Measurements from ENCODE around the gene TTC7B. TPM values are rescaled to one million over a fixed set of nuclear protein-coding genes. Genes with fewer than 3 reads are reported as not detected.

The TTC7B gene
- total RNA-seq, 4 donors from 2014 or later: 0.18 to 53.6 (median 11.2) TPM

DNA sequence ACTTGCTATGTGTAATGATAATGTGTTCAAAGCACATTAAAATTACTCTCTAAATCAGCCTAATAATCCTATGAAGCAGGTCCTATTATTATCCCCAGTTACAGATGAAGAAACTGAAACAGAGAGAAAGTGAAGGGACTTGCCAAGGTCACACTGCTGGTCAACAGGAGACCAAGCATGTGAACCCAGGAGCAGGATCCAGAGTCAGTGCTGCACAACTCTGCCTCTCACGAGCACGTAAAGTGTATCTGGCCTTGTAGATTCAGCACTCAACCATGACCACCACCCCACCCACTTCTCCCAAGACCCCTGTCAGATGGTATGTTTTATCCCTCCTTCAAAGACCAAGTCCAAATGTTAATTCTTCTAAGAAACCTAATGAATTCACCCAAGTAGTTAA lies 100.7 kb downstream of the TTC7B start:
- no peak overlapping the region for H3K27ac ChIP-seq
- no peaks in the 10 kb centered on the region for H3K9me3 ChIP-seq
- TF ChIP-seq POLR2A (IDR thresholded peaks at IDR 0.05) (no peak), CTCF (IDR thresholded peaks at IDR 0.05) (no peak)
- H3K4me3 ChIP-seq: no peak overlapping the region
- H3K36me3 ChIP-seq: no peaks in the 10 kb centered on the region
- no peaks in the 10 kb centered on the region for H3K27me3 ChIP-seq
- DNase-seq: no peak
- no peaks in the 10 kb centered on the region for H3K4me1 ChIP-seq

DNA sequence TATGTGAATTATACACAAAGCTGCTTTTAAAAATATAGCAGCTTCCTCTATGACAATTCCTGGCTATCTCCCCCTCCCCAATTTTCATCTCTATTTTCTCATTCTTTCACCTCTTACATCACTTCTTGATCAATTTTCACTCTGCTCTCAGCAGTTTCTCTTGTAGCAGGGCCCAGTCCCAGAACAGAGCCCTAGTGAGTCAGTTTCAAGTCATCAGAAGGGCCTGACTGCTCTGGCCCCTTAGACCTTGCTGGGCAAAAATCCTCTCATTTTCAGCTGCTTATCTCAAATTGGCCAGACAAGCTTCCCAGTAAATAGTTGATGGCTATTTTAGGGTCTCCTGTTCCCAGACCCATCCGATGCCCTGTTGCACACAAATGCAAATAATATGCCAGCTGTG lies 101.4 kb downstream of the TTC7B start:
- H3K36me3 ChIP-seq: no peaks in the 10 kb centered on the region
- no peaks in the 10 kb centered on the region for H3K27me3 ChIP-seq
- H3K4me3 ChIP-seq: no peak overlapping the region
- no peak overlapping the region for H3K27ac ChIP-seq
- TF ChIP-seq CTCF (IDR thresholded peaks at IDR 0.05) (no peak), POLR2A (IDR thresholded peaks at IDR 0.05) (no peak)
- no peak for DNase-seq
- no peaks in the 10 kb centered on the region for H3K9me3 ChIP-seq
- H3K4me1 ChIP-seq: no peaks in the 10 kb centered on the region

- Histone ChIP-seq H3K27ac (no peak overlapping the region), H3K4me3 (no peak overlapping the region), H3K9me3 (no peaks in the 10 kb centered on the region), H3K36me3 (no peaks in the 10 kb centered on the region), H3K27me3 (no peaks in the 10 kb centered on the region), H3K4me1 (no peaks in the 10 kb centered on the region)
- TF ChIP-seq CTCF (IDR thresholded peaks at IDR 0.05) (no peak), POLR2A (IDR thresholded peaks at IDR 0.05) (no peak)
- DNase-seq: no peak
Measured at GRCh38 chr14:90704738-90705392, 111.4 kb downstream of the TTC7B start.

GRCh38 chr14:90703841-90704737 lies 112.1 kb downstream of the TTC7B start:
- Histone ChIP-seq H3K4me3 (no peak overlapping the region), H3K9me3 (no peaks in the 10 kb centered on the region), H3K4me1 (no peaks in the 10 kb centered on the region), H3K27me3 (no peaks in the 10 kb centered on the region), H3K27ac (no peak overlapping the region), H3K36me3 (no peaks in the 10 kb centered on the region)
- TF ChIP-seq CTCF (IDR thresholded peaks at IDR 0.05) (no peak), POLR2A (IDR thresholded peaks at IDR 0.05) (no peak)
- DNase-seq: no peak

GRCh38 chr14:90700933-90701776 lies 115.1 kb downstream of the TTC7B start:
- Histone ChIP-seq H3K4me1 (peaks cover 0 to 10% (median 2%) of the 10 kb centered on the region in 4 donors), H3K27ac (no peak overlapping the region), H3K9me3 (no peaks in the 10 kb centered on the region), H3K4me3 (no peak overlapping the region), H3K27me3 (no peaks in the 10 kb centered on the region), H3K36me3 (no peaks in the 10 kb centered on the region)
- TF ChIP-seq POLR2A (IDR thresholded peaks at IDR 0.05) (no peak), CTCF (IDR thresholded peaks at IDR 0.05) (no peak)
- no peak for DNase-seq

All from Peyer's patch (tissue), 4 donors.